T-cell (primary cell): ENCODE data around the gene CASS4. TPM values are rescaled to one million over a fixed set of nuclear protein-coding genes. Genes with fewer than 3 reads are reported as not detected.
"Not testable (repeated sequence)": the region's sequence is repeated elsewhere in the genome, so short reads cannot be mapped to it uniquely, and the experiment has no call there.

Experiments
- ATAC-seq, 4 experiments: fragments of 200-7000 bp in 3 of 4; fragments of 150-1000 bp in 1 of 4; cut with Tn5 transposase; replicated peaks in 1 of 4; 1 replicate in 3 of 4; 2 replicates in 1 of 4; pipeline ENCODE4 v1.10.0; 2021; ENCODE audit warnings: moderate library complexity in 3 of 4, mild to moderate bottlenecking in 2 of 4, moderate number of reproducible peaks in 1 of 4
- CTCF ChIA-PET, 2 donors: fragments of 300-600 bp; sonication (Branson Sonifier 250); formaldehyde crosslinking; loops; one replicate each; lab custom pipeline; 2022; ENCODE audit warnings: antibody characterized with exemption in 2 of 2; lab: Charles Lee
- POLR2A ChIA-PET, 2 donors: fragments of 300-600 bp; sonication (Branson Sonifier 250); formaldehyde crosslinking; loops; one replicate each; lab custom pipeline; 2022; ENCODE audit warnings: antibody characterized with exemption in 2 of 2; lab: Charles Lee
- DNase-seq, 35 experiments: peaks; one replicate each; pipeline versions ENCODE4 v3.0.0 to v3.0.0-alpha.2; 2013 to 2023
- H3K27ac ChIP-seq: one replicate; pipeline ENCODE4 v1.5.1; 2013; ENCODE audit warnings: low read length
- H3K27me3 ChIP-seq, 2 experiments: replicated peaks in 1 of 2; 1 replicate in 1 of 2; 2 replicates in 1 of 2; pipeline versions ENCODE4 v1.6.1 to v1.7.0; 2013; ENCODE audit warnings: low read length in 1 of 2, mixed read lengths in 1 of 2; ENCODE audit not compliant: control insufficient read depth in 2 of 2, insufficient read depth in 2 of 2; ENCODE audit errors: extremely low read depth in 1 of 2
- H3K36me3 ChIP-seq, 2 donors: 1 replicate in 1 of 2; 2 replicates in 1 of 2; pipeline versions ENCODE4 v1.6.1 to v1.7.0; 2013; ENCODE audit warnings: low read length in 1 of 2; ENCODE audit not compliant: control insufficient read depth in 2 of 2, insufficient read depth in 1 of 2; ENCODE audit errors: extremely low read depth in 1 of 2
- H3K4me1 ChIP-seq, 2 experiments: 1 replicate in 1 of 2; 2 replicates in 1 of 2; pipeline versions ENCODE4 v1.6.1 to v1.7.0; 2013; ENCODE audit warnings: low read length in 2 of 2, mixed read lengths in 1 of 2; ENCODE audit not compliant: insufficient read depth in 2 of 2, control insufficient read depth in 1 of 2; ENCODE audit errors: extremely low read depth in 1 of 2
- H3K4me3 ChIP-seq, 2 donors: 1 replicate in 1 of 2; 2 replicates in 1 of 2; pipeline versions ENCODE4 v1.5.1 to v1.7.0; 2013; ENCODE audit warnings: mild to moderate bottlenecking in 2 of 2, low read length in 1 of 2, moderate library complexity in 1 of 2; ENCODE audit not compliant: control insufficient read depth in 1 of 2; ENCODE audit errors: extremely low read depth in 1 of 2
- H3K9me3 ChIP-seq: 2 replicates; pipeline ENCODE4 v1.7.0; 2013
- H3K27ac Mint-ChIP-seq, 2 donors: one replicate each; pipeline ENCODE4 v1.8.0; 2020 to 2021; ENCODE audit warnings: mild to moderate bottlenecking in 2 of 2, mixed read lengths in 2 of 2
- H3K27me3 Mint-ChIP-seq, 2 donors: one replicate each; pipeline ENCODE4 v1.8.0; 2021 to 2022; ENCODE audit warnings: mixed read lengths in 2 of 2
- H3K36me3 Mint-ChIP-seq: one replicate; pipeline ENCODE4 v1.8.0; 2021; ENCODE audit warnings: mixed read lengths
- H3K4me1 Mint-ChIP-seq, 3 donors: one replicate each; pipeline ENCODE4 v1.8.0; 2020 to 2022; ENCODE audit warnings: mixed read lengths in 3 of 3, mild to moderate bottlenecking in 1 of 3
- H3K4me3 Mint-ChIP-seq, 3 donors: one replicate each; pipeline ENCODE4 v1.8.0; 2020 to 2022; ENCODE audit warnings: mild to moderate bottlenecking in 3 of 3, mixed read lengths in 3 of 3, moderate library complexity in 3 of 3
- H3K9me3 Mint-ChIP-seq, 3 donors: one replicate each; pipeline ENCODE4 v1.8.0; 2020 to 2022; ENCODE audit warnings: mixed read lengths in 3 of 3
- WGBS: methylation state at CpG from one replicate; pipeline ENCODE4 v1.1.5; 2013; ENCODE audit warnings: missing lambda C conversion rate; ENCODE audit not compliant: insufficient coverage; 5-methylcytosine and 5-hydroxymethylcytosine counted together
- total RNA-seq, 35 experiments: library from RNA in 6 of 35; stranded (reverse) in 6 of 35; fragments of 120-200 nt in 1 of 35; gene quantifications; one replicate each; pipeline versions ENCODE4 v1.2.1 to v1.2.4 and lab custom pipeline; 2013 to 2026

The CASS4 gene
- total RNA-seq, 5 donors from 2014 or later (not counting 1 experiment from before 2014, with no cell fraction given), result 8.0 to 13.8 (median 11.2) TPM

- no peak overlapping the region for H3K4me3 Mint-ChIP-seq
- ChIA-PET CTCF (interaction anchor here in 1 of 2 donors (0.9 kb wide), 1 partner anchor 51 kb away, joined by 3 read pairs; no protein-coding TSS in a partner anchor), POLR2A (interaction anchor here in 1 of 2 donors (0.6 kb wide), 1 partner anchor 1080 kb away, joined by 5 read pairs; no protein-coding TSS in a partner anchor)
- Histone ChIP-seq H3K9me3 (no peaks in the 10 kb centered on the region), H3K27me3 (no peaks in the 10 kb centered on the region), H3K4me3 (no peak overlapping the region), H3K36me3 (peaks cover 8 to 38% of the 10 kb centered on the region in 2 donors), H3K27ac (no peak overlapping the region), H3K4me1 (peaks cover 18 to 25% of the 10 kb centered on the region in 2 experiments)
- peaks cover 37 to 49% (median 44%) of the 10 kb centered on the region in 3 donors for H3K4me1 Mint-ChIP-seq
- H3K27me3 Mint-ChIP-seq, result no peaks in the 10 kb centered on the region
- peaks cover 30% of the 10 kb centered on the region for H3K36me3 Mint-ChIP-seq
- DNase-seq (no peak), ATAC-seq (no peak)
- peak overlapping the region; percentile 48 to 82 for H3K27ac Mint-ChIP-seq
- WGBS, result 97% methylated on average over 4 of the region's 5 CpGs
- no peaks in the 10 kb centered on the region for H3K9me3 Mint-ChIP-seq
Measured at GRCh38 chr20:56409521-56409920, 2.5 kb upstream of the CASS4 start.

GRCh38 chr20:56409956-56410355, 2.1 kb upstream of the CASS4 start:
- H3K27ac ChIP-seq, result no peak overlapping the region
- H3K27ac Mint-ChIP-seq, result peak overlapping the region; percentile 82 to 84
- H3K9me3 ChIP-seq, result no peaks in the 10 kb centered on the region
- ATAC-seq, result no peak
- DNase-seq, result no peak
- peaks cover 29% of the 10 kb centered on the region for H3K36me3 Mint-ChIP-seq
- ChIA-PET CTCF (interaction anchor here in 1 of 2 donors (0.9 to 1.2 kb wide), 2 partner anchors 9 to 51 kb away, joined by 3 read pairs; no protein-coding TSS in a partner anchor), POLR2A (no interaction called here)
- H3K9me3 Mint-ChIP-seq, result no peaks in the 10 kb centered on the region
- no CpG with 5 or more reads among the region's 1 CpG for WGBS
- peaks cover 21 to 29% of the 10 kb centered on the region in 2 experiments for H3K4me1 ChIP-seq
- H3K27me3 ChIP-seq, result no peaks in the 10 kb centered on the region
- H3K36me3 ChIP-seq, result peaks cover 5 to 38% of the 10 kb centered on the region in 2 donors
- H3K4me3 ChIP-seq, result no peak overlapping the region
- H3K27me3 Mint-ChIP-seq, result no peaks in the 10 kb centered on the region
- peaks cover 42 to 52% (median 47%) of the 10 kb centered on the region in 3 donors for H3K4me1 Mint-ChIP-seq
- H3K4me3 Mint-ChIP-seq, result peak overlapping the region in 1 of 3 donors; percentile 34

- Histone ChIP-seq H3K36me3 (peaks cover 0 to 25% of the 10 kb centered on the region in 2 donors), H3K4me3 (peak overlapping the region; percentile 48 to 57), H3K4me1 (peaks cover 25 to 37% of the 10 kb centered on the region in 2 experiments), H3K27ac (peak overlapping the region; percentile 87)
- Mint-ChIP-seq H3K36me3 (peaks cover 19% of the 10 kb centered on the region), H3K4me1 (peaks cover 49 to 57% (median 52%) of the 10 kb centered on the region in 3 donors), H3K4me3 (peak overlapping the region; percentile 80 to 90 (median 88)), H3K27ac (peak overlapping the region; percentile 92 to 93)
- H3K27me3 Mint-ChIP-seq, H3K27me3 ChIP-seq, H3K9me3 Mint-ChIP-seq, ATAC-seq, H3K9me3 ChIP-seq, DNase-seq: not testable (repeated sequence)
- CTCF ChIA-PET, result interaction anchor here in 1 of 2 donors (0.6 to 2.6 kb wide), 7 partner anchors 10 to 58 kb away, joined by 3 to 11 read pairs (median 7); partner anchors contain the start of genes AURKA, CSTF1 and RTF2
- 96% methylated on average over 6 of the region's 7 CpGs for WGBS
- POLR2A ChIA-PET, result interaction anchor here (0.5 to 2.3 kb wide), 11 partner anchors 9 to 120 kb away, joined by 3 to 16 read pairs (median 3); partner anchors contain the start of gene RTF2 (in 1 of the 2)
Measured at GRCh38 chr20:56411287-56411686, 773 bp upstream of the CASS4 start.

- DNase-seq, result peak in 1 of 35 experiments; percentile 28
- peaks cover 61 to 68% (median 64%) of the 10 kb centered on the region in 3 donors for H3K4me1 Mint-ChIP-seq
- H3K4me3 Mint-ChIP-seq, result peak overlapping the region; percentile 80 to 90 (median 88)
Measured at GRCh38 chr20:56412473-56412790, 372 bp downstream of the CASS4 start.

GRCh38 chr20:56412949-56413348, 889 bp downstream of the CASS4 start:
- Histone ChIP-seq H3K36me3 (peaks cover 0 to 8% of the 10 kb centered on the region in 2 donors), H3K27ac (peak overlapping the region; percentile 87), H3K27me3 (no peaks in the 10 kb centered on the region), H3K4me1 (peaks cover 26 to 49% of the 10 kb centered on the region in 2 experiments), H3K9me3 (no peaks in the 10 kb centered on the region), H3K4me3 (peak overlapping the region; percentile 48 to 57)
- Mint-ChIP-seq H3K4me3 (peak overlapping the region; percentile 80 to 90 (median 88)), H3K9me3 (no peaks in the 10 kb centered on the region), H3K27me3 (no peaks in the 10 kb centered on the region), H3K27ac (peak overlapping the region; percentile 92 to 93), H3K4me1 (peaks cover 66 to 70% (median 69%) of the 10 kb centered on the region in 3 donors), H3K36me3 (peaks cover 18% of the 10 kb centered on the region)
- WGBS, result no CpG with 5 or more reads among the region's 3 CpGs
- ATAC-seq, result no peak
- ChIA-PET CTCF (interaction anchor here (0.7 to 2.6 kb wide), 13 partner anchors 10 to 981 kb away, joined by 3 to 11 read pairs (median 3); partner anchors contain the start of genes AURKA (in 1 of the 2), CSTF1 (in 1 of the 2) and RTF2 (in 1 of the 2)), POLR2A (interaction anchor here (0.6 to 2.3 kb wide), 14 partner anchors 8 to 1206 kb away, joined by 3 to 16 read pairs (median 4); partner anchors contain the start of genes AURKA (in 1 of the 2) and CSTF1 (in 1 of the 2))
- DNase-seq, result no peak

More at GRCh38 chr20:56412473-56412790, 372 bp downstream of the CASS4 start:
- Histone ChIP-seq H3K9me3 (no peaks in the 10 kb centered on the region), H3K36me3 (peaks cover 0 to 14% of the 10 kb centered on the region in 2 donors), H3K4me3 (peak overlapping the region; percentile 48 to 57), H3K4me1 (peaks cover 25 to 43% of the 10 kb centered on the region in 2 experiments), H3K27me3 (no peaks in the 10 kb centered on the region), H3K27ac (peak overlapping the region; percentile 87)
- H3K27ac Mint-ChIP-seq, result peak overlapping the region; percentile 92 to 93
- ChIA-PET POLR2A (interaction anchor here (0.5 to 2.3 kb wide), 12 partner anchors 11 to 119 kb away, joined by 3 to 16 read pairs (median 4); partner anchors contain the start of genes FAM210B (in 1 of the 2) and RTF2 (in 1 of the 2)), CTCF (interaction anchor here in 1 of 2 donors (0.8 to 2.6 kb wide), 11 partner anchors 10 to 103 kb away, joined by 3 to 11 read pairs (median 6); partner anchors contain the start of genes AURKA, CSTF1 and RTF2)
- no peaks in the 10 kb centered on the region for H3K9me3 Mint-ChIP-seq
- H3K36me3 Mint-ChIP-seq, result peaks cover 21% of the 10 kb centered on the region
- no peaks in the 10 kb centered on the region for H3K27me3 Mint-ChIP-seq
- WGBS, result 39% methylated on average over 7 of the region's 7 CpGs
- no peak for ATAC-seq
